ENCODE measurements around the gene POMGNT2.
"Not testable (repeated sequence)": the region's sequence is repeated elsewhere in the genome, so short reads cannot be mapped to it uniquely, and the experiment has no call there.

The POMGNT2 gene

GRCh38 chr3:43075904-43076661 lies 29.8 kb downstream of the POMGNT2 start:
- no peak for DNase-seq (ENCODE audit: low read depth)

- DNase-seq (ENCODE audit: low read depth), result no peak
These were observed 30.8 kb downstream of the POMGNT2 start for GRCh38 chr3:43074901-43075689.

- DNase-seq (ENCODE audit: low read depth), result no peak
These were observed 31.4 kb downstream of the POMGNT2 start for GRCh38 chr3:43074482-43074881.

- DNase-seq (ENCODE audit: low read depth), result no peak
These were observed 32.1 kb downstream of the POMGNT2 start for GRCh38 chr3:43073836-43074220.

- DNase-seq (ENCODE audit: low read depth), result no peak
These were observed 32.6 kb downstream of the POMGNT2 start for GRCh38 chr3:43073116-43073835.

- DNase-seq (ENCODE audit: low read depth), result no peak
These were observed 33.5 kb downstream of the POMGNT2 start for GRCh38 chr3:43072361-43072760.

- no peak for DNase-seq (ENCODE audit: low read depth)
These were observed 34.5 kb downstream of the POMGNT2 start for GRCh38 chr3:43071313-43071893.

- not testable (repeated sequence) for DNase-seq (ENCODE audit: low read depth)
These were observed 35.2 kb downstream of the POMGNT2 start for GRCh38 chr3:43070670-43071069.

- DNase-seq (ENCODE audit: low read depth), result no peak
These were observed 42.8 kb downstream of the POMGNT2 start for GRCh38 chr3:43063114-43063513.

GRCh38 chr3:43062564-43063040 lies 43.3 kb downstream of the POMGNT2 start:
- DNase-seq (ENCODE audit: low read depth), result no peak

GRCh38 chr3:43062040-43062563 lies 43.8 kb downstream of the POMGNT2 start:
- no peak for DNase-seq (ENCODE audit: low read depth)

- DNase-seq (ENCODE audit: low read depth), result no peak
These were observed 44.6 kb downstream of the POMGNT2 start for GRCh38 chr3:43061101-43061895.

GRCh38 chr3:43059456-43059855 lies 46.4 kb downstream of the POMGNT2 start:
- no peak for DNase-seq (ENCODE audit: low read depth)

- DNase-seq (ENCODE audit: low read depth), result no peak
These were observed 49.8 kb downstream of the POMGNT2 start for GRCh38 chr3:43055806-43056770.

- DNase-seq (ENCODE audit: low read depth), result no peak
These were observed 50.5 kb downstream of the POMGNT2 start for GRCh38 chr3:43055393-43055792.

- DNase-seq (ENCODE audit: low read depth), result no peak
These were observed 51.1 kb downstream of the POMGNT2 start for GRCh38 chr3:43054754-43055153.

GRCh38 chr3:43053291-43053690 lies 52.6 kb downstream of the POMGNT2 start:
- no peak for DNase-seq (ENCODE audit: low read depth)

GRCh38 chr3:43048470-43048869 lies 57.4 kb downstream of the POMGNT2 start:
- DNase-seq (ENCODE audit: low read depth), result no peak

GRCh38 chr3:43046583-43046982 lies 59.3 kb downstream of the POMGNT2 start:
- no peak for DNase-seq (ENCODE audit: low read depth)

GRCh38 chr3:43045079-43045478 lies 60.8 kb downstream of the POMGNT2 start:
- DNase-seq (ENCODE audit: low read depth), result not testable (repeated sequence)
